HepG2 (cell line): ENCODE results near the gene GJC2. TPM values are rescaled to one million over a fixed set of nuclear protein-coding genes. Genes with fewer than 3 reads are reported as not detected.
A peak's percentile ranks its signal among the peaks of the same experiment; 100 is the strongest.

Experiments
- DMTF1 ChIP-seq: sonication (generic); formaldehyde crosslinking; IDR thresholded peaks from 2 replicates; pipeline ENCODE4 v1.4.0; 2020; ENCODE audit warnings: mild to moderate bottlenecking, missing genetic modification reagents
- GMEB1 ChIP-seq: sonication (generic); formaldehyde crosslinking; IDR thresholded peaks from 2 replicates; pipeline ENCODE4 v1.5.1; 2020; ENCODE audit warnings: missing genetic modification reagents, mild to moderate bottlenecking, borderline replicate concordance
- GPBP1L1 ChIP-seq: sonication (generic); formaldehyde crosslinking; IDR thresholded peaks from 2 replicates; pipeline ENCODE4 v1.5.0; 2020; ENCODE audit warnings: mild to moderate bottlenecking, missing genetic modification reagents
- HNRNPL ChIP-seq: fragments of 200-400 bp; formaldehyde crosslinking; IDR thresholded peaks from 2 replicates; pipeline ENCODE4 v1.6.1; 2017; ENCODE audit warnings: mild to moderate bottlenecking, low read depth, low read length
- ISL2 ChIP-seq: sonication (generic); formaldehyde crosslinking; IDR thresholded peaks from 2 replicates; pipeline ENCODE4 v1.5.0; 2020; ENCODE audit warnings: missing genetic modification reagents
- MYC ChIP-seq: sonication (generic); formaldehyde crosslinking; IDR thresholded peaks from 2 replicates; pipeline ENCODE4 v1.9.0; 2021; ENCODE audit warnings: missing genetic modification reagents, borderline replicate concordance
- PATZ1 ChIP-seq: sonication (generic); formaldehyde crosslinking; IDR thresholded peaks from 2 replicates; pipeline ENCODE4 v1.4.0; 2020; ENCODE audit warnings: missing genetic modification reagents
- UBTF ChIP-seq: sonication (generic); formaldehyde crosslinking; IDR thresholded peaks from 2 replicates; pipeline ENCODE4 v1.4.0; 2020; ENCODE audit warnings: mild to moderate bottlenecking, missing genetic modification reagents
- ZBTB1 ChIP-seq: sonication (generic); formaldehyde crosslinking; IDR thresholded peaks from 2 replicates; pipeline ENCODE4 v1.4.0; 2020; ENCODE audit warnings: missing genetic modification reagents, borderline replicate concordance
- ZBTB7B ChIP-seq: sonication (generic); formaldehyde crosslinking; IDR thresholded peaks from 2 replicates; pipeline ENCODE4 v1.4.0; 2020; ENCODE audit warnings: missing genetic modification reagents
- ZC3H4 ChIP-seq: sonication (generic); formaldehyde crosslinking; IDR thresholded peaks from 2 replicates; pipeline ENCODE4 v1.4.0; 2020; ENCODE audit warnings: missing genetic modification reagents, borderline replicate concordance
- ZNF253 ChIP-seq: sonication (generic); formaldehyde crosslinking; IDR thresholded peaks from 2 replicates; pipeline ENCODE4 v1.8.0; 2022; ENCODE audit warnings: mild to moderate bottlenecking, missing genetic modification reagents, borderline replicate concordance
- ZNF281 ChIP-seq: sonication (generic); formaldehyde crosslinking; IDR thresholded peaks from 2 replicates; pipeline ENCODE4 v1.4.0; 2020; ENCODE audit warnings: missing genetic modification reagents, borderline replicate concordance
- ZNF331 ChIP-seq: sonication (generic); formaldehyde crosslinking; IDR thresholded peaks from 2 replicates; pipeline ENCODE4 v1.4.0; 2020; ENCODE audit warnings: missing genetic modification reagents
- polyA plus RNA-seq, 8 experiments: library from polyadenylated mRNA; depleted of rRNA in 3 of 8; stranded (reverse) in 7 of 8; unstranded in 1 of 8; fragments of >200 nt; fragmentation: Illumina TruSeq in 4 of 8; extraction: Trizol in 4 of 8; gene quantifications; 2 replicates each; pipeline versions ENCODE4 v1.2.1 to v1.2.3, GENCODE V29; 2011 to 2016; ENCODE audit warnings: low read depth in 4 of 8, missing spikeins in 1 of 8, mixed read lengths in 1 of 8; ENCODE audit not compliant: insufficient read depth in 1 of 8
- total RNA-seq, 5 experiments: library from RNA; depleted of rRNA; stranded (reverse); fragments of >200 nt; fragmentation: Illumina TruSeq; extraction: Trizol; gene quantifications; 2 replicates each; pipeline ENCODE4 v1.2.3, GENCODE V29; 2016; ENCODE audit warnings: low read depth in 1 of 5

The GJC2 gene
- total and polyA plus RNA-seq, 2 of the 13 experiments (the other 11 are each of a cell fraction or from before 2014, with no cell fraction given) = 1.6 to 3.8 TPM

GRCh38 chr1:228101994-228102790 lies 47.5 kb upstream of the GJC2 start (continued):
- no peak for TF ChIP-seq GPBP1L1 (CRISPR knock-in tag)
- 0 out of 2 replicates have a peak, but pooled peaks have one; percentile 15 for TF ChIP-seq ZNF281
- no peak for TF ChIP-seq ZNF331 (CRISPR knock-in tag)
- TF ChIP-seq HNRNPL = 0 out of 2 replicates have a peak, but pooled peaks have one; percentile 15
- TF ChIP-seq DMTF1 (CRISPR knock-in tag) = no peak
- TF ChIP-seq MYC (CRISPR knock-in tag) = peak; percentile 40; the same call in 1 of the 2 replicates
- TF ChIP-seq ZBTB1 (CRISPR knock-in tag) = 0 out of 2 replicates have a peak, but pooled peaks have one; percentile 23
- 0 out of 2 replicates have a peak, but pooled peaks have one; percentile 36 for TF ChIP-seq ZBTB7B (CRISPR knock-in tag)
- no peak for TF ChIP-seq ZC3H4 (CRISPR knock-in tag)
- TF ChIP-seq ISL2 (CRISPR knock-in tag) = 0 out of 2 replicates have a peak, but pooled peaks have one; percentile 29
- TF ChIP-seq UBTF (CRISPR knock-in tag) = no peak; the same call in 1 of the 2 replicates
- TF ChIP-seq ZNF253 = no peak
- TF ChIP-seq GMEB1 (CRISPR knock-in tag) = no peak
- peak; percentile 65 for TF ChIP-seq PATZ1 (CRISPR knock-in tag)
